ENCODE measurements around the gene VEZF1.

VEZF1 gene

GRCh38 chr17:58006560-58006923 is 18.5 kb upstream of the VEZF1 start:
- H3K4me3 ChIP-seq (ENCODE audit: low read depth in 1 of 2, low read length in 2 of 2), result peak overlapping the region; percentile 74 to 98
- peaks cover 18 to 43% of the 10 kb centered on the region in 2 donors for H3K4me1 ChIP-seq (ENCODE audit: control insufficient read depth in 1 of 2, insufficient read depth in 2 of 2, low read length in 2 of 2)
- no peaks in the 10 kb centered on the region for H3K9me3 ChIP-seq (ENCODE audit: control insufficient read depth in 1 of 2, low read length in 2 of 2)
- peaks cover 25 to 32% of the 10 kb centered on the region in 2 donors for H3K36me3 ChIP-seq (ENCODE audit: control insufficient read depth in 1 of 2, insufficient read depth in 2 of 2, low read length in 2 of 2)
- peak overlapping the region; percentile 100 for H3K27ac ChIP-seq (ENCODE audit: low read length)
- H3K27me3 ChIP-seq (ENCODE audit: low read depth, low read length), result no peaks in the 10 kb centered on the region

- Histone ChIP-seq H3K4me3 (ENCODE audit: low read depth in 1 of 2, low read length in 2 of 2) (peak overlapping the region; percentile 74 to 98), H3K9me3 (ENCODE audit: control insufficient read depth in 1 of 2, low read length in 2 of 2) (no peaks in the 10 kb centered on the region), H3K27me3 (ENCODE audit: low read depth, low read length) (no peaks in the 10 kb centered on the region), H3K27ac (ENCODE audit: low read length) (peak overlapping the region; percentile 100), H3K36me3 (ENCODE audit: control insufficient read depth in 1 of 2, insufficient read depth in 2 of 2, low read length in 2 of 2) (peaks cover 25 to 36% of the 10 kb centered on the region in 2 donors), H3K4me1 (ENCODE audit: control insufficient read depth in 1 of 2, insufficient read depth in 2 of 2, low read length in 2 of 2) (peaks cover 18 to 43% of the 10 kb centered on the region in 2 donors)
These were observed 17.9 kb upstream of the VEZF1 start for GRCh38 chr17:58005728-58006559.

GRCh38 chr17:58005031-58005727 is 17.1 kb upstream of the VEZF1 start:
- Histone ChIP-seq H3K4me1 (ENCODE audit: control insufficient read depth in 1 of 2, insufficient read depth in 2 of 2, low read length in 2 of 2) (peaks cover 18 to 43% of the 10 kb centered on the region in 2 donors), H3K4me3 (ENCODE audit: low read depth in 1 of 2, low read length in 2 of 2) (peak overlapping the region; percentile 74 to 98), H3K36me3 (ENCODE audit: control insufficient read depth in 1 of 2, insufficient read depth in 2 of 2, low read length in 2 of 2) (peaks cover 31 to 42% of the 10 kb centered on the region in 2 donors), H3K9me3 (ENCODE audit: control insufficient read depth in 1 of 2, low read length in 2 of 2) (no peaks in the 10 kb centered on the region), H3K27ac (ENCODE audit: low read length) (peak overlapping the region; percentile 100), H3K27me3 (ENCODE audit: low read depth, low read length) (no peaks in the 10 kb centered on the region)

- H3K36me3 ChIP-seq (ENCODE audit: control insufficient read depth in 1 of 2, insufficient read depth in 2 of 2, low read length in 2 of 2), result peaks cover 36 to 51% of the 10 kb centered on the region in 2 donors
- no peak overlapping the region for H3K4me3 ChIP-seq (ENCODE audit: low read depth in 1 of 2, low read length in 2 of 2)
- no peak overlapping the region for H3K27ac ChIP-seq (ENCODE audit: low read length)
- peaks cover 18 to 43% of the 10 kb centered on the region in 2 donors for H3K4me1 ChIP-seq (ENCODE audit: control insufficient read depth in 1 of 2, insufficient read depth in 2 of 2, low read length in 2 of 2)
- H3K27me3 ChIP-seq (ENCODE audit: low read depth, low read length), result no peaks in the 10 kb centered on the region
- H3K9me3 ChIP-seq (ENCODE audit: control insufficient read depth in 1 of 2, low read length in 2 of 2), result no peaks in the 10 kb centered on the region
These were observed 16.0 kb upstream of the VEZF1 start for GRCh38 chr17:58004060-58004459.

- Histone ChIP-seq H3K9me3 (ENCODE audit: control insufficient read depth in 1 of 2, low read length in 2 of 2) (no peaks in the 10 kb centered on the region), H3K36me3 (ENCODE audit: control insufficient read depth in 1 of 2, insufficient read depth in 2 of 2, low read length in 2 of 2) (peaks cover 36 to 52% of the 10 kb centered on the region in 2 donors), H3K27ac (ENCODE audit: low read length) (no peak overlapping the region), H3K4me1 (ENCODE audit: control insufficient read depth in 1 of 2, insufficient read depth in 2 of 2, low read length in 2 of 2) (peaks cover 18 to 38% of the 10 kb centered on the region in 2 donors), H3K27me3 (ENCODE audit: low read depth, low read length) (no peaks in the 10 kb centered on the region), H3K4me3 (ENCODE audit: low read depth in 1 of 2, low read length in 2 of 2) (no peak overlapping the region)
These were observed 14.9 kb upstream of the VEZF1 start for GRCh38 chr17:58002973-58003372.

- H3K36me3 ChIP-seq (ENCODE audit: control insufficient read depth in 1 of 2, insufficient read depth in 2 of 2, low read length in 2 of 2), result peaks cover 36 to 55% of the 10 kb centered on the region in 2 donors
- no peaks in the 10 kb centered on the region for H3K9me3 ChIP-seq (ENCODE audit: control insufficient read depth in 1 of 2, low read length in 2 of 2)
- no peak overlapping the region for H3K27ac ChIP-seq (ENCODE audit: low read length)
- no peaks in the 10 kb centered on the region for H3K27me3 ChIP-seq (ENCODE audit: low read depth, low read length)
- peaks cover 18 to 34% of the 10 kb centered on the region in 2 donors for H3K4me1 ChIP-seq (ENCODE audit: control insufficient read depth in 1 of 2, insufficient read depth in 2 of 2, low read length in 2 of 2)
- no peak overlapping the region for H3K4me3 ChIP-seq (ENCODE audit: low read depth in 1 of 2, low read length in 2 of 2)
These were observed 14.3 kb upstream of the VEZF1 start for GRCh38 chr17:58002154-58002948.

- no peaks in the 10 kb centered on the region for H3K9me3 ChIP-seq (ENCODE audit: control insufficient read depth in 1 of 2, low read length in 2 of 2)
- H3K27ac ChIP-seq (ENCODE audit: low read length), result no peak overlapping the region
- H3K36me3 ChIP-seq (ENCODE audit: control insufficient read depth in 1 of 2, insufficient read depth in 2 of 2, low read length in 2 of 2), result peaks cover 32 to 55% of the 10 kb centered on the region in 2 donors
- no peak overlapping the region for H3K4me3 ChIP-seq (ENCODE audit: low read depth in 1 of 2, low read length in 2 of 2)
- H3K4me1 ChIP-seq (ENCODE audit: control insufficient read depth in 1 of 2, insufficient read depth in 2 of 2, low read length in 2 of 2), result peaks cover 18 to 34% of the 10 kb centered on the region in 2 donors
- H3K27me3 ChIP-seq (ENCODE audit: low read depth, low read length), result no peaks in the 10 kb centered on the region
These were observed 13.5 kb upstream of the VEZF1 start for GRCh38 chr17:58001461-58002124.

GRCh38 chr17:57999496-58000017 is 11.5 kb upstream of the VEZF1 start:
- peaks cover 11 to 27% of the 10 kb centered on the region in 2 donors for H3K4me1 ChIP-seq (ENCODE audit: control insufficient read depth in 1 of 2, insufficient read depth in 2 of 2, low read length in 2 of 2)
- H3K9me3 ChIP-seq (ENCODE audit: control insufficient read depth in 1 of 2, low read length in 2 of 2), result no peaks in the 10 kb centered on the region
- no peak overlapping the region for H3K4me3 ChIP-seq (ENCODE audit: low read depth in 1 of 2, low read length in 2 of 2)
- no peak overlapping the region for H3K27ac ChIP-seq (ENCODE audit: low read length)
- peaks cover 22 to 41% of the 10 kb centered on the region in 2 donors for H3K36me3 ChIP-seq (ENCODE audit: control insufficient read depth in 1 of 2, insufficient read depth in 2 of 2, low read length in 2 of 2)
- H3K27me3 ChIP-seq (ENCODE audit: low read depth, low read length), result no peaks in the 10 kb centered on the region

GRCh38 chr17:57999010-57999495 is 11.0 kb upstream of the VEZF1 start:
- H3K4me1 ChIP-seq (ENCODE audit: control insufficient read depth in 1 of 2, insufficient read depth in 2 of 2, low read length in 2 of 2), result peaks cover 11 to 26% of the 10 kb centered on the region in 2 donors
- peaks cover 17 to 36% of the 10 kb centered on the region in 2 donors for H3K36me3 ChIP-seq (ENCODE audit: control insufficient read depth in 1 of 2, insufficient read depth in 2 of 2, low read length in 2 of 2)
- H3K27ac ChIP-seq (ENCODE audit: low read length), result no peak overlapping the region
- no peak overlapping the region for H3K4me3 ChIP-seq (ENCODE audit: low read depth in 1 of 2, low read length in 2 of 2)
- no peaks in the 10 kb centered on the region for H3K9me3 ChIP-seq (ENCODE audit: control insufficient read depth in 1 of 2, low read length in 2 of 2)
- no peaks in the 10 kb centered on the region for H3K27me3 ChIP-seq (ENCODE audit: low read depth, low read length)

GRCh38 chr17:57997085-57997809 is 9.2 kb upstream of the VEZF1 start:
- H3K9me3 ChIP-seq (ENCODE audit: control insufficient read depth in 1 of 2, low read length in 2 of 2), result no peaks in the 10 kb centered on the region
- no peaks in the 10 kb centered on the region for H3K27me3 ChIP-seq (ENCODE audit: low read depth, low read length)
- H3K4me1 ChIP-seq (ENCODE audit: control insufficient read depth in 1 of 2, insufficient read depth in 2 of 2, low read length in 2 of 2), result peaks cover 12 to 23% of the 10 kb centered on the region in 2 donors
- H3K36me3 ChIP-seq (ENCODE audit: control insufficient read depth in 1 of 2, insufficient read depth in 2 of 2, low read length in 2 of 2), result peaks cover 11 to 24% of the 10 kb centered on the region in 2 donors
- no peak overlapping the region for H3K27ac ChIP-seq (ENCODE audit: low read length)
- H3K4me3 ChIP-seq (ENCODE audit: low read depth in 1 of 2, low read length in 2 of 2), result no peak overlapping the region

Measured in muscle layer of duodenum (tissue), 2 donors.